ENCODE measurements around the gene DNAH3. TPM values are rescaled to one million over a fixed set of nuclear protein-coding genes. Genes with fewer than 3 reads are reported as not detected.
"Not testable (repeated sequence)": the region's sequence is repeated elsewhere in the genome, so short reads cannot be mapped to it uniquely, and the experiment has no call there.

Gene DNAH3
- total RNA-seq, 5 donors from 2014 or later (not counting 1 experiment from before 2014, with no cell fraction given), result not detected

- ChIA-PET CTCF (interaction anchor here in 1 of 2 donors (0.6 kb wide), 1 partner anchor 22 kb away, joined by 4 read pairs; no protein-coding TSS in a partner anchor), POLR2A (no interaction called here)
- H3K4me3 Mint-ChIP-seq, result no peak overlapping the region
- H3K4me1 Mint-ChIP-seq, result no peaks in the 10 kb centered on the region
- Histone ChIP-seq H3K36me3 (ENCODE audit: control insufficient read depth in 2 of 2, extremely low read depth in 1 of 2, insufficient read depth in 1 of 2, low read length in 1 of 2) (no peaks in the 10 kb centered on the region), H3K27me3 (replicated peaks in 1 of 2; ENCODE audit: control insufficient read depth in 2 of 2, extremely low read depth in 1 of 2, insufficient read depth in 2 of 2, low read length in 1 of 2) (no peaks in the 10 kb centered on the region), H3K27ac (ENCODE audit: low read length) (no peak overlapping the region), H3K4me1 (ENCODE audit: control insufficient read depth in 1 of 2, extremely low read depth in 1 of 2, insufficient read depth in 2 of 2, low read length in 2 of 2) (no peaks in the 10 kb centered on the region), H3K4me3 (ENCODE audit: control insufficient read depth in 1 of 2, extremely low read depth in 1 of 2, low read length in 1 of 2) (no peak overlapping the region), H3K9me3 (no peaks in the 10 kb centered on the region)
- ATAC-seq (replicated peaks in 1 of 4) (no peak), DNase-seq (no peak)
- 83% methylated on average over 3 of the region's 7 CpGs for WGBS (ENCODE audit: insufficient coverage)
- H3K36me3 Mint-ChIP-seq, result no peaks in the 10 kb centered on the region
- peaks cover 2 to 3% of the 10 kb centered on the region in 2 donors for H3K27me3 Mint-ChIP-seq
- no peak overlapping the region for H3K27ac Mint-ChIP-seq
- no peaks in the 10 kb centered on the region for H3K9me3 Mint-ChIP-seq
Observed at GRCh38 chr16:21075252-21075651, 75.4 kb downstream of the DNAH3 start.

DNA sequence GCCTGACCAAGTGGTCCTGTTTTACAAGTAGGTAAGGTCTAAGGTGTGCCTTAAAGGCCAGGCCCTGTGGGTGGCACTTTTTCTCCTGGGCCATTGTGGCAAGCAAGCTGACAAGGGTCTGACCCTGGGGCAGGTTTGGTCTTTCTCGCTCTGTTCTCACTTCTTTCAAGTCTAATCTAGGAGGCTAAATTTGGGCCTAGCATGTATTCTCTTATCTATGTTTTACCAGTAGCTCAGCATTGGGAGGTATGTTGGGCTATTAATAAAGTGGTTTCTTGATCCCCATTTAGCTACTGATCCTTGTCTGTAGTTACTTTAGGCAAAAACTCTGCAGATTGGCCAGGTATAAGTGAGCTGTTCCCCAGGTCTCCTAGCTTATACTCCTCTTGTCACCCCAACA lies 77.7 kb downstream of the DNAH3 start:
- H3K9me3 ChIP-seq, result no peaks in the 10 kb centered on the region
- no peaks in the 10 kb centered on the region for H3K4me1 ChIP-seq (ENCODE audit: control insufficient read depth in 1 of 2, extremely low read depth in 1 of 2, insufficient read depth in 2 of 2, low read length in 2 of 2)
- H3K27ac ChIP-seq (ENCODE audit: low read length), result no peak overlapping the region
- CTCF ChIA-PET, result no interaction called here
- no peak overlapping the region for H3K27ac Mint-ChIP-seq
- no peak for DNase-seq
- H3K36me3 ChIP-seq (ENCODE audit: control insufficient read depth in 2 of 2, extremely low read depth in 1 of 2, insufficient read depth in 1 of 2, low read length in 1 of 2), result no peaks in the 10 kb centered on the region
- H3K27me3 ChIP-seq (replicated peaks in 1 of 2; ENCODE audit: control insufficient read depth in 2 of 2, extremely low read depth in 1 of 2, insufficient read depth in 2 of 2, low read length in 1 of 2), result no peaks in the 10 kb centered on the region
- no peak overlapping the region for H3K4me3 ChIP-seq (ENCODE audit: control insufficient read depth in 1 of 2, extremely low read depth in 1 of 2, low read length in 1 of 2)
- H3K36me3 Mint-ChIP-seq, result no peaks in the 10 kb centered on the region
- no peak overlapping the region for H3K4me3 Mint-ChIP-seq
- POLR2A ChIA-PET, result no interaction called here
- no peak for ATAC-seq (replicated peaks in 1 of 4)
- peaks cover 2 to 3% of the 10 kb centered on the region in 2 donors for H3K27me3 Mint-ChIP-seq
- no peaks in the 10 kb centered on the region for H3K9me3 Mint-ChIP-seq
- no peaks in the 10 kb centered on the region for H3K4me1 Mint-ChIP-seq
- no CpG with 5 or more reads among the region's 1 CpG for WGBS (ENCODE audit: insufficient coverage)

DNA sequence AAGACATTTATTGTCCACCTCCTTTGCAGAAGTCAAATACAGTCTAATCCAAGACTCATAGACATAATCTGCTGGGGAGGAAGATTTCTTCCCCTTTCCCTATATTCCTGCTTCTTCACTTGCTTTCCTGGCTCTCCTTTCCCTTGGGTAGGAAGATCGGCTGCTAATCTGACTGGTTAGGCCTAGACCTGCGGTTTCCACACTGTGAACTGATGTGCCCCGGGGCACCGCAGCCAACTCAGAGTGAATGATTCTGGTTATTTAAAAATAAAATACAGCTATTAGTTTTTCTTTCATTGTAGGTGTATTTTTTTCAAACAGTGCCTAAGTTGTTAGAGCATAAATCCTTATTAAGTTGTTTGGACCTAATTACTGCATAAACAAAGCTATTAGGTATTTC lies 78.9 kb downstream of the DNAH3 start:
- Mint-ChIP-seq H3K9me3 (no peaks in the 10 kb centered on the region), H3K4me3 (no peak overlapping the region), H3K27ac (no peak overlapping the region), H3K4me1 (no peaks in the 10 kb centered on the region), H3K27me3 (peaks cover 0 to 3% of the 10 kb centered on the region in 2 donors), H3K36me3 (no peaks in the 10 kb centered on the region)
- WGBS (ENCODE audit: insufficient coverage), result no CpG with 5 or more reads among the region's 4 CpGs
- Histone ChIP-seq H3K4me1 (ENCODE audit: control insufficient read depth in 1 of 2, extremely low read depth in 1 of 2, insufficient read depth in 2 of 2, low read length in 2 of 2) (no peaks in the 10 kb centered on the region), H3K9me3 (no peaks in the 10 kb centered on the region), H3K36me3 (ENCODE audit: control insufficient read depth in 2 of 2, extremely low read depth in 1 of 2, insufficient read depth in 1 of 2, low read length in 1 of 2) (no peaks in the 10 kb centered on the region), H3K4me3 (ENCODE audit: control insufficient read depth in 1 of 2, extremely low read depth in 1 of 2, low read length in 1 of 2) (no peak overlapping the region), H3K27ac (ENCODE audit: low read length) (no peak overlapping the region), H3K27me3 (replicated peaks in 1 of 2; ENCODE audit: control insufficient read depth in 2 of 2, extremely low read depth in 1 of 2, insufficient read depth in 2 of 2, low read length in 1 of 2) (no peaks in the 10 kb centered on the region)
- DNase-seq (no peak), ATAC-seq (replicated peaks in 1 of 4) (no peak)
- ChIA-PET POLR2A (no interaction called here), CTCF (no interaction called here)

DNA sequence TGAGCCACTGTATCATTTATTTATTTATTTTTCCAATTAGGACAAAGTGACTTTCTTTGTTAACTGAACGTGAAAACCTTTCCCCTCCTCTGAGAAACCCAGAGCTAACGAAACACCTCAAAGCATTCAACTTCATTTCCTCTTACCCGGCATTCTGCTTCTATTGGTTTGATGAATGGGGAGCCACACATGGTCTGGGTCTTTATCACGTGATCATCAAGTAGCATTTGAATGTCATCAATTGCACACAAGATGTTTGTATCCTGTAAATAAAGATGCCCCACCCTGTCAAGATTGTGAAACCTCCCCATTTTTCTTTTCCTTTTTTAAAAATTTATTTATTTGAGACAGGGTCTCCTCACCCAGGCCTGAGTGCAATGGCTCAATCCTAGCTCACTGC lies 80.1 kb downstream of the DNAH3 start:
- H3K4me3 ChIP-seq (ENCODE audit: control insufficient read depth in 1 of 2, extremely low read depth in 1 of 2, low read length in 1 of 2), result no peak overlapping the region
- H3K27me3 Mint-ChIP-seq, result peaks cover 0 to 3% of the 10 kb centered on the region in 2 donors
- POLR2A ChIA-PET, result no interaction called here

DNA sequence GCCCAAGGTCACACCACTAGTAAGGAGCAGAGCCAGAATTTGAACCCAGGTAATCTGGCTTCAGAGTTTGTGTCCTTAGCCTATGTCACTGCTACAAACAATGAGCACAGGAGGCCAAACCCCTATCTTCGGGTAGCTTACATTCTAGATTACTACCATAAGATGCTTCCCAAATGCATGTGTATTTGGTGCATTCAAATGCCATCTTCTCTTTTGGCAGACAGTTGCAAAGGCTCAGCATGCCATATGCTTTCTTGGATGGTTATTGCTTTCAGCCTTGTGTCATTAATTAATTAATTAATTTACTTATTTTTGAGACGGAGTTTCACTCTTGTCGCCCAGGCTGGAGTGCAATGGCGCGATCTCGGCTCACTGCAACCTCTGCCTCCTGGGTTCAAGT lies 80.7 kb downstream of the DNAH3 start:
- no peaks in the 10 kb centered on the region for H3K36me3 Mint-ChIP-seq
- no peaks in the 10 kb centered on the region for H3K36me3 ChIP-seq (ENCODE audit: control insufficient read depth in 2 of 2, extremely low read depth in 1 of 2, insufficient read depth in 1 of 2, low read length in 1 of 2)
- no peaks in the 10 kb centered on the region for H3K4me1 Mint-ChIP-seq
- peaks cover 0 to 3% of the 10 kb centered on the region in 2 experiments for H3K27me3 ChIP-seq (replicated peaks in 1 of 2; ENCODE audit: control insufficient read depth in 2 of 2, extremely low read depth in 1 of 2, insufficient read depth in 2 of 2, low read length in 1 of 2)
- H3K4me1 ChIP-seq (ENCODE audit: control insufficient read depth in 1 of 2, extremely low read depth in 1 of 2, insufficient read depth in 2 of 2, low read length in 2 of 2), result no peaks in the 10 kb centered on the region
- H3K9me3 Mint-ChIP-seq, result no peaks in the 10 kb centered on the region
- H3K27ac Mint-ChIP-seq, result no peak overlapping the region
- 95% methylated on average over 6 of the region's 6 CpGs for WGBS (ENCODE audit: insufficient coverage)
- H3K4me3 Mint-ChIP-seq, result no peak overlapping the region
- no peak for DNase-seq
- ChIA-PET CTCF (no interaction called here), POLR2A (no interaction called here)
- H3K4me3 ChIP-seq (ENCODE audit: control insufficient read depth in 1 of 2, extremely low read depth in 1 of 2, low read length in 1 of 2), result no peak overlapping the region
- no peaks in the 10 kb centered on the region for H3K9me3 ChIP-seq
- ATAC-seq (replicated peaks in 1 of 4), result no peak
- no peak overlapping the region for H3K27ac ChIP-seq (ENCODE audit: low read length)
- peaks cover 0 to 3% of the 10 kb centered on the region in 2 donors for H3K27me3 Mint-ChIP-seq

More for the DNA sequence above, 80.1 kb downstream of the DNAH3 start:
- H3K4me1 ChIP-seq (ENCODE audit: control insufficient read depth in 1 of 2, extremely low read depth in 1 of 2, insufficient read depth in 2 of 2, low read length in 2 of 2), result no peaks in the 10 kb centered on the region
- no peaks in the 10 kb centered on the region for H3K9me3 ChIP-seq
- Mint-ChIP-seq H3K27ac (no peak overlapping the region), H3K36me3 (no peaks in the 10 kb centered on the region), H3K9me3 (no peaks in the 10 kb centered on the region), H3K4me1 (no peaks in the 10 kb centered on the region), H3K4me3 (no peak overlapping the region)
- peaks cover 0 to 3% of the 10 kb centered on the region in 2 experiments for H3K27me3 ChIP-seq (replicated peaks in 1 of 2; ENCODE audit: control insufficient read depth in 2 of 2, extremely low read depth in 1 of 2, insufficient read depth in 2 of 2, low read length in 1 of 2)
- CTCF ChIA-PET, result no interaction called here
- WGBS (ENCODE audit: insufficient coverage), result no CpG with 5 or more reads among the region's 4 CpGs
- no peak for DNase-seq
- no peaks in the 10 kb centered on the region for H3K36me3 ChIP-seq (ENCODE audit: control insufficient read depth in 2 of 2, extremely low read depth in 1 of 2, insufficient read depth in 1 of 2, low read length in 1 of 2)
- no peak overlapping the region for H3K27ac ChIP-seq (ENCODE audit: low read length)
- no peak for ATAC-seq (replicated peaks in 1 of 4)

DNA sequence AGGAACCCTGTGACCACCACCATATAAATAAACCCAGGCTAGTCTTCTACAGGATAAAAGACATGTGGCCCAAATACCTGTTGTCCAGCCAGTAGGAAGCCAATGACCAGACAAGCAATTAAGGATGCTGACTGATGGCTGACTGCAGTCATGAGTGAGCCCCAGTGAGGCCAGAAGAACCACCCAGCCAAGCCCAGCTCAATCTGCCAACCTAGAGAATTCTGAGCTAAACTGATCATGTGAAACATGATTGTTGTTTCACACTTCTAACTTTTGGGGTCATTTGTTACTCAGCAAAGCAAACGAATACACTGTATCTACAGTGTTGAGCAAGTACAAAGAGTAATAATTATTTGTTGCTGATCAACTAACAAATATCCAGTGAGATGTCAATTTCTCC lies 86.4 kb downstream of the DNAH3 start:
- no peaks in the 10 kb centered on the region for H3K9me3 ChIP-seq
- H3K4me3 ChIP-seq (ENCODE audit: control insufficient read depth in 1 of 2, extremely low read depth in 1 of 2, low read length in 1 of 2), result no peak overlapping the region
- ATAC-seq (replicated peaks in 1 of 4) (no peak), DNase-seq (no peak)
- ChIA-PET CTCF (no interaction called here), POLR2A (no interaction called here)
- no peak overlapping the region for H3K27ac ChIP-seq (ENCODE audit: low read length)
- Mint-ChIP-seq H3K4me1 (no peaks in the 10 kb centered on the region), H3K9me3 (no peaks in the 10 kb centered on the region), H3K36me3 (no peaks in the 10 kb centered on the region), H3K27me3 (no peaks in the 10 kb centered on the region), H3K4me3 (no peak overlapping the region), H3K27ac (no peak overlapping the region)
- peaks cover 0 to 10% of the 10 kb centered on the region in 2 experiments for H3K27me3 ChIP-seq (replicated peaks in 1 of 2; ENCODE audit: control insufficient read depth in 2 of 2, extremely low read depth in 1 of 2, insufficient read depth in 2 of 2, low read length in 1 of 2)
- no peaks in the 10 kb centered on the region for H3K4me1 ChIP-seq (ENCODE audit: control insufficient read depth in 1 of 2, extremely low read depth in 1 of 2, insufficient read depth in 2 of 2, low read length in 2 of 2)
- no CpG with 5 or more reads among the region's 1 CpG for WGBS (ENCODE audit: insufficient coverage)
- H3K36me3 ChIP-seq (ENCODE audit: control insufficient read depth in 2 of 2, extremely low read depth in 1 of 2, insufficient read depth in 1 of 2, low read length in 1 of 2), result no peaks in the 10 kb centered on the region

DNA sequence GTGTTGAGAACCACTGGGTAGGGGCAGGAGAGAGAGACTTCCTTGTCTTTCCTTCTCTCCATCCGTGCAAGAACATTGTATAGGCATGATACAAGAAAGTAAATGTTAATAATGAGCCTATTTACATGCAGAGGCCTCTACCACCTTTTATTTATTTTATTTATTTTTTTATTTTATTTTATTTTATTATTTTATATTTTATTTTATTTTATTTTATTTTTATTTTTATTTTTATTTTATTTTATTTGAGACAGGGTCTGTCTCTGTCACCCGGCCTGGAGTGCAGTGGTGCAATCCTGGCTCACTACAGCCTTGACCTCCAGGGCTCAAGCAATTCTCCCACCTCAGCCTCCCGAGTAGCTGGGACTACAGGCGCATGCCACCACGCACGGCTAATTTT lies 87.3 kb downstream of the DNAH3 start:
- H3K4me1 ChIP-seq (ENCODE audit: control insufficient read depth in 1 of 2, extremely low read depth in 1 of 2, insufficient read depth in 2 of 2, low read length in 2 of 2); H3K9me3 Mint-ChIP-seq; H3K4me3 ChIP-seq (ENCODE audit: control insufficient read depth in 1 of 2, extremely low read depth in 1 of 2, low read length in 1 of 2); POLR2A ChIA-PET; DNase-seq; ATAC-seq (replicated peaks in 1 of 4); H3K4me1 Mint-ChIP-seq; H3K4me3 Mint-ChIP-seq; H3K27me3 ChIP-seq (replicated peaks in 1 of 2; ENCODE audit: control insufficient read depth in 2 of 2, extremely low read depth in 1 of 2, insufficient read depth in 2 of 2, low read length in 1 of 2); CTCF ChIA-PET; H3K27ac ChIP-seq (ENCODE audit: low read length); H3K27me3 Mint-ChIP-seq; H3K9me3 ChIP-seq; H3K36me3 ChIP-seq (ENCODE audit: control insufficient read depth in 2 of 2, extremely low read depth in 1 of 2, insufficient read depth in 1 of 2, low read length in 1 of 2); H3K27ac Mint-ChIP-seq; H3K36me3 Mint-ChIP-seq: not testable (repeated sequence)
- no CpG with 5 or more reads among the region's 6 CpGs for WGBS (ENCODE audit: insufficient coverage)
